RWPE2 (cell line): ENCODE measurements around the gene ZNF318.

ENCODE experiments used
- ATAC-seq: fragments of 200-7000 bp; cut with Tn5 transposase; 3 replicates; pipeline ENCODE4 v1.9.1; 2021; ENCODE audit warnings: low read depth
- DNase-seq: peaks from one replicate; pipeline ENCODE4 v3.0.0-alpha.2; 2020; ENCODE audit warnings: low spot score
- H3K27ac ChIP-seq: fragments of 450-650 bp; 2 replicates; pipeline ENCODE4 v1.5.1; 2017; ENCODE audit warnings: mild to moderate bottlenecking; ENCODE audit not compliant: poor library complexity, severe bottlenecking
- H3K27me3 ChIP-seq: fragments of 250-450 bp; sonication (Bioruptor Pico); 2 replicates; pipeline ENCODE4 v1.5.1; 2021; ENCODE audit warnings: mild to moderate bottlenecking, moderate library complexity; ENCODE audit not compliant: insufficient read depth, poor library complexity, severe bottlenecking
- H3K36me3 ChIP-seq: fragments of 250-450 bp; sonication (Bioruptor Pico); 2 replicates; pipeline ENCODE4 v1.5.1; 2020; ENCODE audit warnings: low read depth, mild to moderate bottlenecking, moderate library complexity
- H3K4me1 ChIP-seq: fragments of 250-450 bp; sonication (Bioruptor Pico); 2 replicates; pipeline ENCODE4 v1.5.1; 2021; ENCODE audit warnings: mild to moderate bottlenecking, moderate library complexity; ENCODE audit not compliant: insufficient read depth, poor library complexity, severe bottlenecking
- H3K4me3 ChIP-seq: fragments of 250-450 bp; sonication (Bioruptor Pico); 2 replicates; pipeline ENCODE4 v1.5.1; 2021; ENCODE audit warnings: mild to moderate bottlenecking, moderate library complexity; ENCODE audit not compliant: severe bottlenecking
- H3K9me3 ChIP-seq: fragments of 250-450 bp; sonication (Bioruptor Pico); 2 replicates; pipeline ENCODE4 v1.5.1; 2021; ENCODE audit warnings: mild to moderate bottlenecking, moderate library complexity; ENCODE audit not compliant: severe bottlenecking
- CTCF ChIP-seq: fragments of 450-650 bp; IDR thresholded peaks from one replicate; pipeline ENCODE4 v1.5.1; 2017; ENCODE audit warnings: mild to moderate bottlenecking, moderate library complexity; ENCODE audit not compliant: poor library complexity, severe bottlenecking

ZNF318 gene

DNA sequence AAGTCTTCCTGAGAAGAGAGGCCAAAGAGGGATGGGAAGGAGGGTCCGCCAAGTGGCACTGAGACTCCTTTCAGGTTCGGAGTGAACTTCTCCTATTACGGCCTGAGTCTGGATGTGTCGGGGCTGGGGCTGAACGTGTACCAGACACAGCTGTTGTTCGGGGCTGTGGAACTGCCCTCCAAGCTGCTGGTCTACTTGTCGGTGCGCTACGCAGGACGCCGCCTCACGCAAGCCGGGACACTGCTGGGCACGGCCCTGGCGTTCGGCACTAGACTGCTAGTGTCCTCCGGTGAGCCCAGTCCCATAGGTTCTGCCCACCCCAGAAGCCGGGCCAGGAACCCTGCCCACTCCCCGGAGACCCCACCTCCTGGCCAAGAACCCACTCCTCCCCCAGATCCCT is 67.3 kb downstream of the ZNF318 start:
- H3K27ac ChIP-seq = no peak overlapping the region
- H3K36me3 ChIP-seq = no peaks in the 10 kb centered on the region
- H3K4me1 ChIP-seq = no peaks in the 10 kb centered on the region
- DNase-seq = no peak
- no peaks in the 10 kb centered on the region for H3K27me3 ChIP-seq
- no peak for ATAC-seq
- no peak overlapping the region for H3K4me3 ChIP-seq
- TF ChIP-seq CTCF = no peak
- H3K9me3 ChIP-seq = no peaks in the 10 kb centered on the region

DNA sequence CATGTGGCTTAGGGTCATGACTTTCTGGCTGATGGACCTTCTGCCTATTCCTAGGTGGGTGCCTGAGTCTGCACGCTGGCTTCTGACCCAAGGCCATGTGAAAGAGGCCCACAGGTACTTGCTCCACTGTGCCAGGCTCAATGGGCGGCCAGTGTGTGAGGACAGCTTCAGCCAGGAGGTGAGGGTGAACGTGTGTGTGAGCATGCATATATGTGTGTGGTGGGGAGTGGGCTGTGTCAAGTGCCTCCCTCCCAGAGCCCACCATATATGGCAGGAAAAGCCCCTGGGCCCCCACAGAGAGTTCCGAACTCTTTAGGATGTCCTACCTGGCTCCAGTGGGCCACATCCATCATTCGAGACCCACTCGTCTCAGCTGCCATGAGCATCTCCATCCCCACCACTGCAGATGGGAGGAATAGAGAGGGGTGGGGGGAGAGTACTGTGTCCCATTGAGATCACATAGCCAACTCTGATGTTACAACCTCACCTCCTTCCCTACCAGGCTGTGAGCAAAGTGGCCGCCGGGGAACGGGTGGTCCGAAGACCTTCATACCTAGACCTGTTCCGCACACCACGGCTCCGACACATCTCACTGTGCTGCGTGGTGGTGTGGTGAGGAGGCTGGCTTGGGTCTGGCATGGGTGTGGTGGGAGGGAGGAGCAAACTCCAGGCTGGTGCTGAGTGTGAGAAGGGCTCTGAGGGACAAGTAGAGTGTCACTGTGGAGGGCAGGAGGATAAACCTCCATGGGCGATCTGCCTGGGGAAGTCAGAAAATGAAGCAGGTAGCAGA is 68.2 kb downstream of the ZNF318 start:
- no peaks in the 10 kb centered on the region for H3K4me1 ChIP-seq
- H3K4me3 ChIP-seq = no peak overlapping the region
- DNase-seq = no peak
- TF ChIP-seq CTCF = no peak
- H3K36me3 ChIP-seq = no peaks in the 10 kb centered on the region
- H3K9me3 ChIP-seq = no peaks in the 10 kb centered on the region
- H3K27ac ChIP-seq = no peak overlapping the region
- no peak for ATAC-seq
- H3K27me3 ChIP-seq = no peaks in the 10 kb centered on the region

DNA sequence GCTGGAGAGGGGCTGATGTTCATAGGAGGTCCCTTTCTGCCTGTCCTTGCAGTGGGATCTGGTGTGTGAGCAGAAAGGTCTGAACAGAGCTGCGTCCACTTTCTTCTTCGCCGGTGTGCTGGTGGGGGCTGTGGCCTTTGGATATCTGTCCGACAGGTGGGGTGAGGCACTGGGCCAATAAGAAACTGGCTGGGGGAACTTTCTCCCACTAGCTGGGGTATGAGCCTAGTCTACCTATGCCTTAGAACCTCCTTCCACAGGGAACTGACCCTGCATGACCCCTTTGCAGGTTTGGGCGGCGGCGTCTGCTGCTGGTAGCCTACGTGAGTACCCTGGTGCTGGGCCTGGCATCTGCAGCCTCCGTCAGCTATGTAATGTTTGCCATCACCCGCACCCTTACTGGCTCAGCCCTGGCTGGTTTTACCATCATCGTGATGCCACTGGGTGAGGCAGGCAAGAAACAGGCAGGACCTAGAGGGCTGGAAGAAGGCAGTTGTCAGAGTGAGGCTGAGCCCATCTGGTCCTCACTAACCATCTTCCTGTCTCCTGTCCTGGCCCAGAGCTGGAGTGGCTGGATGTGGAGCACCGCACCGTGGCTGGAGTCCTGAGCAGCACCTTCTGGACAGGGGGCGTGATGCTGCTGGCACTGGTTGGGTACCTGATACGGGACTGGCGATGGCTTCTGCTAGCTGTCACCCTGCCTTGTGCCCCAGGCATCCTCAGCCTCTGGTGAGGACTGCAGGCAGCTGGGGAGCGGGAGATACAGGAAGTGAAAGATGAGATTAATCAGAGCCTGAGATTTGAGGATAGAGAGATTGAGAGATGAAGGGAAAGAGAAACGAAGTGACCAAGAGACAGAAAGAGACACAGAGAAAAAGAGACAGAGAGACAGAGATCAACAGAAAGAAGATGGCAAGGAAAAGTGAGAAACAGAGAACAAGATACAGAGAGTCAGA is 69.8 kb downstream of the ZNF318 start:
- ATAC-seq = no peak
- Histone ChIP-seq H3K27ac (no peak overlapping the region), H3K4me3 (no peak overlapping the region), H3K27me3 (no peaks in the 10 kb centered on the region), H3K4me1 (no peaks in the 10 kb centered on the region), H3K36me3 (no peaks in the 10 kb centered on the region), H3K9me3 (no peaks in the 10 kb centered on the region)
- DNase-seq = no peak
- no peak for TF ChIP-seq CTCF

- Histone ChIP-seq H3K27me3 (no peaks in the 10 kb centered on the region), H3K4me3 (no peak overlapping the region), H3K27ac (no peak overlapping the region), H3K4me1 (no peaks in the 10 kb centered on the region), H3K36me3 (no peaks in the 10 kb centered on the region), H3K9me3 (no peaks in the 10 kb centered on the region)
- no peak for TF ChIP-seq CTCF
- no peak for ATAC-seq
- DNase-seq = no peak
Observed at GRCh38 chr6:43298565-43299337, 70.7 kb downstream of the ZNF318 start.
